Measurements from ENCODE around the gene ELL.

The ELL gene

DNA sequence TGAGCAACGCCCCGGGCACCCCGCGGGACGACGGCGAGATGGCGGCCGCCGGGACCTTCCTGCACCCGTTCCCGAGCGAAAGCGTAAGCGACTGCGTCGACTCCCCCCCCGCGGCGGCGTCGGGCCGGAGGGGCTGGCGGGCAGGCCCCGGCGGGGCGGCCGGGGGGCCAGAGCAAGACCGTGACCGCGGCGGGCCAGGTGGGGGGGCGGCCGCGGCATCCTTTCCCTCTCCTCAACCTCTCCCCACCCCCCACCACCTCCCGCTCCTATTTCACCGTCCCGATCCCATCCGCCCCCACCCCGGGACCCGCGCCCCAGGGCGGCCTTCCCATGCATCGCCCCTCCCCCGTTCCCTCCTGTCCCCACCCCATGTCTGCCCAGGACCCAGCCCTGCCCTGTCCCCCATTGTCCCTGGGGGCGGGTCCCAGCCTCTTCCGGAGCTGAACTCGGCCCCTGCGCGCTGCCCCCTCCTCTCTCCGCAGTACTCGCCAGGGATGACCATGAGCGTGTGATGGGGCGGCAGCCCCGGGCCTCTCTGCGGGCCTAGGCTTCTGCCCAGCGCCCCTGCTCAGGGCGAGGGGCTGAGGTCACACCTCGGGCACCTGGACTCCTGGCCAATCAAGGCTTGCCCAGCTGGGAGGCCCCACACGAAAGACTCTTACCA is 88.0 kb downstream of the ELL start:
- no peak for DNase-seq (ENCODE audit: low spot score)

DNA sequence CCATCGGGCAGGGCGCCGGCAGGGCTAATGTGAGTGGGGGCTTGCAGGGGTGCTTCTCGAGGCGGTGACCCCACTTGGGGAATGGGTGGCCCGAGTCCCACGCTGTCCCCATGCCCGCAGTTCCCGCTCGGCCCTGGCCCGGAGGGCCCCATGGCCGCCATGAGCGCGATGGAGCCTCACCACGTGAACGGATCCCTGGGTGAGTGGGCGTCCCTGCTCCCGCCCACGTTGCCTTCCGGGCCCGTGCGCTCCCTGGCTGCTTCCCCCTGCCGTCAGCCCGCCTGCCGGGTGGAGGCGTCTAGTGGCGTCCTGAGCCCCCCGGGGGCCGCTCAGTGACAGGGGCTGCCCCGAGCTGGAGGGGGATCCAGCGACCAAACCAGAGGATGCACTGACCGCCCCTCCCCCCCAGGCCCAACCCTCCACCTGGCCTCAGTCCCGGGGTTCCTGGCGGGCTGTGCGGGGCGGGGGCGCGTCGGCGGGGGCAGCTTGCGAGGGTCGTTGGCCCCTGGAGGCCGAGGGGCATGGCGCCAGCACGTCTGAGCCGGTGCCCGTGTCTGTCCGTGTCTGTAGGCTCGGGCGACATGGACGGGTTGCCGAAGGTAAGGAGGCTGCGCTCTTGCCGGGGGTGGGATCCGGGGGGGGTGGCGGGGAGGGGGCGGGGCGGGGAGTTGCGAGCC is 88.7 kb downstream of the ELL start:
- DNase-seq (ENCODE audit: low spot score): no peak

DNA sequence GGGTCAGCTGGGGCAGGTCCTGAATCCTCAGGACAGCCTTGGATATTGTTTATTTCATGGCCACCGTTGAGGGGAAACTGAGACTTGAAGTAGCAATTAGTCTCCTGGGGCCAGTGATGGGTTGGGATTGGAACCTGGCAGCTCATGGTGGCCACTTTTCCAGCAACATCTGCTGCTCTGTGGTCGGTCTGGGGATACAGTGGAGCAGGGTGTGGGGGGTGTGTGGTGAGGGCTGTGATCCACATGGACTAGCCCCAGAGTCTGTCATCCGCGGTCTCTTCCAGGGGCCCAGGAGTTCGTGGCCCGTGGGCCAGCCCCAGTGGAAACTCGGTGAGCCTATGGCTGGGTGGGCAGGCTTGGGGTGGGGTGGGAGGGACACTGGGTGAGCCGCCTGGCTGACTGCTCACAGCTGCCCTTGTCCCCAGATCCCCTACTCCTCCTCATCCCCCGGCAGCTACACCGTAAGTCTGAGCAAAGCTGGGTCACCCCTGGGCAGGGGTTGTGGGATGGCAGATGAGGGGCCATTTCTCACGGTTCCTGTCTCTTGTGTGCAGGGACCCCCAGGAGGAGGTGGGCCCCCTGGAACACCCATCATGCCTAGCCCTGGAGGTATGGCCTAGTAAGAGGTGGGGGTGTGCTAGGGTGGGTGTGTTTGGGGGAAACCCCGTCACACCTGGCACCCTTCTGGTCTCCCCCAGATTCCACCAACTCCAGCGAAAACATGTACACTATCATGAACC is 89.4 kb downstream of the ELL start:
- DNase-seq (ENCODE audit: low spot score): peak; percentile 14

GRCh38 chr19:18431351-18432197 is 90.3 kb downstream of the ELL start:
- no peak for DNase-seq (ENCODE audit: low spot score)

GRCh38 chr19:18430417-18431144 is 91.3 kb downstream of the ELL start:
- no peak for DNase-seq (ENCODE audit: low spot score)

DNA sequence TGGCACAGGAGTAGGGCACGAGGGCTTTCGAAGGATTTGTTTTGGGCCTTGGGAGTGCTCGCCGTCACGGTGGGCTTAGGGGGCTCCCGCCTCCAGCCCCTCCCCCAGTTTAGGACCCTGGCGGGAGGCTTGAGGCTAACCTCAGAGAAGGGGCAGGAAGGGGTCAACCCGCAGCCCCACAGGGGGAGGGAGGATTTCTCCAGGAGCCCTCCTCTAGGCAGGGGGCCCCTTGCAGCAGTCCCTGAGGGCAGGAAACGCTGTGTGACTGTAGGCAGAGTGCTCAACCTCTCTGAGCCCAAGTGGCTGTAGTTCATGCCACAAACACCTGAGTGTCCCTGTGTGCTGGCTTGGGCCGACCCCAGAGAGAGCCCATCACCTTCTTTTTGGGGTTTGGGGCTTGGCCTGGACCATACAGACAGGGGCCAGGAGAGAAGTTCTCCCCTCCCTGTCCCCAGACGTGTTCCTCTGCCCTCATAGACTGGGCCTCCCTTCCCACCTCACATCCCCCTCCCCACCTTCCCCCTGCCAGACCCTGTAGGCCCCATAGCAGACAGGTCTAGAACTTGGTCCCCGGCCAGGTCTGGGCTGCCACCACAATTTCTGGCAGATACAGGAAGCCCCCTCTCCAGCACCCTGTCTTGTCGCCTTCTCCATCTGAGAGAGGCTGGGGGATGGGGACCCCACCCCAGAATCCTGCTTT is 92.0 kb downstream of the ELL start:
- DNase-seq (ENCODE audit: low spot score): no peak

- DNase-seq (ENCODE audit: low spot score): peak; percentile 93
These were observed 92.8 kb downstream of the ELL start for GRCh38 chr19:18428787-18429674.

DNA sequence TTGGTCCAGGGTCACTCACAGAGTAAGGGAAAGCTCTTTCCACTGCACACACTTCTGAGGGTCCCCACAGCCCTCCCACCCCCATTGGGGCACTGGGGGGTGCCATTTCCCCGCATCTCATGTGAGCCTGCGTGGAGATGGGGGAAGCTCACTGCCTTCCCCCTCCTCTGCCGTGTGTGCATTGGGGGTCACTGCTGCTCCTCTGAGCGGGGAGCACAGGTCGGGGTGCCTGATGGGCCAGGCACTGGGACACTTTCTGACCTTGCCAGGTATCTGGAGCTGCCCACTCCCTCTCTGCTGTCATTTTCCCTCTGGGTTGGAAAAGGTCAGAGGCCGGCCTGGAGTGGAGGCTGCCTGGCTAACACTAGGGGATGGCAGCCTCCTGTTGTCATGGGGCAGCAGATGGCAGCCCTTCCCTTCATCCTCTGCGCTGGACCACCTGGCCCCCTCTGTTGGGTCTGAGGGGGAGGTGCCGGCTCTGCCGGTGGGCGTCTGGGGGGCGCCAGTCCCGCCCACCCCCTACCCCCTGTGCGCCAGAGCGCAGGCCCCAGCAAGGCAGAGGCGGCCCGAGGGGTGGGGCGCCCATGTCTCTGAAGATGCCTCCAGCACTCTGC is 93.6 kb downstream of the ELL start:
- no peak for DNase-seq (ENCODE audit: low spot score)

DNA sequence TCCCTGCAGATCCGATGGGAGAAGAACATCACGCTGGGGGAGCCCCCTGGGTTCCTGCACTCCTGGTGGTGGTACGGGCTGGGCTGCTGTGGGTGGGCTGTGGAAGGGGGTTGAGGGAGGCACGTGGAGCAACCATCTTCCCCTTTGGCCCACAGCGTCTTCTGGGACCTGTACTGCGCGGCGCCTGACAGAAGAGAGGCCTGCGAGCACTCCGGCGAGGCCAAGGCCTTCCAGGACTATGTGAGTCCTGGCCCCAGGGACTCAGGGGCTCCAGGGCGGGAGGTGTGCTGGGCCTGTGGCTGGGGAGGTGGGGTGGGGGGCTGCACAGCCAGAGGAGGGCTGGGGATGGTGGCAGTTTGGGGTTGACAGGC is 94.1 kb downstream of the ELL start:
- DNase-seq (ENCODE audit: low spot score): no peak

- DNase-seq (ENCODE audit: low spot score): no peak
These were observed 94.7 kb downstream of the ELL start for GRCh38 chr19:18427080-18427742.

DNA sequence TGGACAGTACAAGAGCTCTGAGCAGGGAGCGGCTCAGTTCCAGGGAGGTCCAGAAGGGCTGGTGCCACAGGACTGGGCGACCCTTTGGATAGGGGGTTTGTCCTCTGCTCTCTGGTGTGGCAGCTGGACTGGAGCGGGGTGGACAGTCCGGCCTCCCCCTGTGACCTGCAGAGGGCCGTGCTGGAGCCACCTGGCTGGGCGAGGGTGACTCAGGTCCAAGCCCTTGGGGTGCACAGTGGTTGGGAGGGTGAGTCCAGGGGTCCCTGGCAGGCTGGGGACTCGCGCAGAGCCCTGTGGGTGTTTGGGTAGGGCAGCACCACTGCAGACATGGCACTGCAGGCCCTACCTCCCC is 95.5 kb downstream of the ELL start:
- no peak for DNase-seq (ENCODE audit: low spot score)

- peak; percentile 91 for DNase-seq (ENCODE audit: low spot score)
These were observed 96.1 kb downstream of the ELL start for GRCh38 chr19:18425515-18426415.

DNA sequence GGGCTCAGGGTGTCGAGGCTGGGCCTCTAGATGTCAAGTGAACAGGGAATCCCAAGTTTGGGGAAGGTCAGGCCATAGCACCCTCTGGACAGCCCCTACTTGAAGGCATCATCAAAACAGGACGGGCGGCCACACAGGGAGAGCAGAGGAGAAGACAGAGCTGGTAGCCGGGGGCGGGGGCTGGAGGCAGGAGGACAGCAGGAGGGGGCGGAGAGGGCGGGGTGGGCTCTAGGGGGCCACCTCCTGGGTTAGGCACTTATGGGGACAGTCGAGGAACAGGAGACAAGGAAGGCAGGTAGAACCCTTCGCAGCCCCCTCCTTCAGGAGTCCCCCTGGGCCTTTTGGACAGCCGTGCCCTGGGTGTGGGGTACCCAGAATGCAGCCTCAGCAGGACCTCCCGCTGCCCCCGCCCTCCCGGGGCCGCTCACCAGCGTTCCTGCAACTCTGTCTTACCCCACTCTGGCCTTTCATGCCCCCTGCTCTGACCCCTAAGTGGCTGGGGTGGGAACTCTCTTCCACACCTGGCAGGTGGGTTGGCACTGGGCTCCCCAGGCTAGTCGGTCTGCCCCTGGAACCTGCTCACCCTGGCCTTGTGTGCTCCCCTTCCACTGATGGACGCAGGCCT is 96.9 kb downstream of the ELL start:
- DNase-seq (ENCODE audit: low spot score): no peak

DNA sequence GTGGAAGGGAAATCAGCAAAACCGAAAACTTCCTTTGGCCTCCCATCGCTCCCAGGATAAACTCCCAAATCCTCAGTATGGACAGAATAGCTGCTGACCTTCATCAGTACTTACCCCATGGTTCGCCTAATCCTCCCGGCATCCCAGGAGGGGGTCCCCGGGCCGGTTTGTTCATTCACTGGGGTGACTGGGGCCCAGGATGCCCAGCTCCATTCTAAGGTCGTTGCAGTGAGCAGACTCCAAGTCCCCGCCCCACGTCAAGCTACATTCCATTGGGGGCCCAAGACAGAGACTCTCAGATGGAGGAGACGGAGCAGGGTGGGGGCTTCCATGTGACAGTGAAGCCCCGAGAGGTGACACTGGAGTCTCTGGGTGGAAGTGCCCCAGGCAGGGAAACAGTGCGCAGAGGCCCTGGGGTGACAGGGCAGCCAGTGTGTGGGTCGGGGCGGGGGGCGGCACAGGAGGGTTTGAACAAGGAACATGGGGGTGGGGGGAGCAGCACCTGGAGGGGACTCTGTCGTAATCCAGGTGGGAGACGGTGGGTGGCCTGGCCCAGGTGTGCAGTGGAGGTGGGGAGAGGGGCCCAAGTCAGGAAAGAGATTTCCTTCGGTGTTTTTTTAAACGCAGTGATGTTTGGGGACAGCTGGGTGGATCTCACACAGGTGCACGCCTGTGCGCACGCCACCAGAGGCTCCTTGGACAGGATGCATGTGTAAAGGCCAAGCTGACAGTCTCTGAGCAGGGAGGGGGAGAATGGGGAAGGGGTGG is 97.6 kb downstream of the ELL start:
- no peak for DNase-seq (ENCODE audit: low spot score)

GRCh38 chr19:18423258-18424020 is 98.4 kb downstream of the ELL start:
- no peak for DNase-seq (ENCODE audit: low spot score)

Data from AG08395 (cell line).